SKM-1 treated with dmso at 0.1 percent for 144 hours (cell line): Measurements from ENCODE around the gene RBFA.
"Not testable (repeated sequence)": the region's sequence is repeated elsewhere in the genome, so short reads cannot be mapped to it uniquely, and the experiment has no call there.

Experiments used
- DNase-seq: peaks from one replicate; lab custom pipeline; 2025; ENCODE audit not compliant: unreplicated experiment; lab: John Stamatoyannopoulos, UW

Gene RBFA

DNA sequence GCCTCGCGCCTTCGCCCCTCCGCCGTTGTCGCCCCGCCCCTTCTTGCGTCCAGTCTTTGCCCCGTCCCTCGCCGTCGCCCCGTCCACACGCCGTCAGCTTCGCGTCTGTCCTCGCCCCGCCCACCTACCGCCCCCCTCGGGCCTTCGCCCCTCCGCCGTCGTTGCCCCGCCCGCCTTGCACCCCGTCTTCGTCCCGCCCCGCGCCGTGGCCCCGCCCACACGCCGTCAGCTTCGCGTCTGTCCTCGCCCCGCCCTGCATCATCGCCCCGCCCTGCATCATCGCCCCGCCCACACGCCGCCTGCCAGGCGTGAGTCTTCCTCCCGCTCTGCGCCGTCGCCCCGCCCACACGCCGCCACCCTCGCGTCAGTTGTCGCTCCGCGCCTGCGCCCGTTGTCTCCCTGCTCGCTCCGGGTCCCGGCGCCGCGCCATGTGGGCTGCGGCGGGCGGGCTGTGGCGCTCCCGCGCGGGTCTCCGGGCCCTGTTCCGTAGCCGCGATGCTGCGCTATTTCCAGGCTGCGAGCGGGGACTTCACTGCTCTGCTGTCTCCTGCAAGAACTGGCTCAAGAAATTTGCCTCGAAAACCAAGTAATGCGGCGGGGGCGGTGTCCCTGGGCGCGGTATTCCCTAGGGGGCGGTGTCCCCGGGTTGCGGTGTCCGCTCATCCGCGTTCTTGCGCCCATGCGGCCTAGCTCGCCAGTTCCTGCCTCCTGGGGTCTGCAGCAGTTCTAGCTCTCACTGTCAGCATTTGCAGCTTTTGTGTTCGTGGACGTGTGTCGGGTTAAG lies at the start of gene RBFA:
TSS of gene RBFA (plus strand) at position 367 of the 784 bp plus-strand sequence. CDS start at position 429, 62 bp downstream.
- DNase-seq: peak; percentile 98

GRCh38 chr18:79985172-79985571 lies 49.1 kb upstream of the RBFA start:
- no peak for DNase-seq

GRCh38 chr18:79986726-79987125 lies 47.5 kb upstream of the RBFA start:
- DNase-seq: no peak

- DNase-seq: no peak
Observed at GRCh38 chr18:79987566-79987965, 46.7 kb upstream of the RBFA start.

DNA sequence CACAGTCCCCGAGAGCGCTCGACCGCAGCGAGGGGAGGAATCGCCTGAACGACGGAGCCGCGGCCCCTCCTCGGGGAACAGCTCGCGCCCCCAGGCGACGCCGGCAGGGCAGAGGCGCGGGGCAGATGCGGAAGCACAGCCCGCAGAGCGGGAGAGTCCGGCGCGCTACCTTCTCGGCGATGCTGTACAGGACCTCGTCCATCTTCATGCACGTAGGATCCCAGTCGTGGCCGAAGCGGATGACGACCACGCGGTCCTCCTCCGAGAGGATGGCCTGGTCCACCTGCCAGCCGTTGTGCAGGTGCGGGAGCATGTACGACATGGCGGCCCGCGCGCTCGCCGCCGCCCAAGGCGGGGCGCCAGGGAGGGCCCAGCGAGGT lies 46.2 kb upstream of the RBFA start:
- DNase-seq: peak; percentile 61

GRCh38 chr18:79988451-79989194 lies 45.6 kb upstream of the RBFA start, which contains the start of gene TXNL4A:
TXNL4A (minus strand) TSS chr18:79988563; CDS start chr18:79988392, 171 bp downstream.
- peak; percentile 73 for DNase-seq

GRCh38 chr18:79989195-79989497 lies 45.1 kb upstream of the RBFA start:
- no peak for DNase-seq

GRCh38 chr18:79991494-79991893 lies 42.7 kb upstream of the RBFA start:
- DNase-seq: no peak

- not testable (repeated sequence) for DNase-seq
Observed at GRCh38 chr18:79999701-80000100, 34.5 kb upstream of the RBFA start.

- no peak for DNase-seq
Observed at GRCh38 chr18:80000877-80001276, 33.4 kb upstream of the RBFA start.

- no peak for DNase-seq
Observed at GRCh38 chr18:80002468-80002867, 31.8 kb upstream of the RBFA start.

DNA sequence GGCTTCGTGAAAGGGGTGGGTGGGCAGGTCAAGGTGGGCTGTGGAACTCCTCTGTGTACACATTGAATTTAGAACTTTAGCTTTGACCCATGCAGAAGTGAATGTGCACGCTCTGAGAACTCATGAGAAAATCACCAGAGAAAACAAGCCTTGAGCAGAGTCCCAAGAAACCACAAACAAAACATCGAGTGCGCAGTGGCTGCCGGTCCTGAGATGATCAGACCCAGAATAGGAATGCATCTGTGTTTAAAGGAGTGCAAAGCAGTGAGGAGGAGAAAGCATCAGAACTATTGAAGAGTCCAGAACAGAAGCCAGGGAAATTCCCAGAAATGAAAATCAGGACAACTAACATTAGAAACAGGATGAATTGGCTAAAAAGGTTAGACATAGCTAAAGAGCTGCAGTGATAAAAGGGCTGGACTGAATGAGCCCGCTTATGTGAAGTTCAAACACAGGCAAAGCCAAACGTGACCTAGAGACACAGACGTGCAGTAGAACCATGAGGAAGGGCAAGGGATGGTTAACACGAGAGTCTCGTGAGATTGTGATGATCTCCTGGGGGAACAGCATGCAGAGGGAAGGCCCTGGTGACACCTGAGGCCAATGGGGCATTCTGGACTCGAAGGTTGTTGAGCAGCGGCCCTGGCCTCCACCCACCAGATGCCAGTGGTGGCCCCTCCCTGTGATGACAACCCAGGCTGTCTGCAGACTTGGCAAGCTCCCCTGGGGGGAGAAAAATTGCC lies 29.5 kb upstream of the RBFA start:
- no peak for DNase-seq

- DNase-seq: no peak
Observed at GRCh38 chr18:80006724-80007123, 27.5 kb upstream of the RBFA start.

- DNase-seq: no peak
Observed at GRCh38 chr18:80009661-80010550, 24.3 kb upstream of the RBFA start.

DNA sequence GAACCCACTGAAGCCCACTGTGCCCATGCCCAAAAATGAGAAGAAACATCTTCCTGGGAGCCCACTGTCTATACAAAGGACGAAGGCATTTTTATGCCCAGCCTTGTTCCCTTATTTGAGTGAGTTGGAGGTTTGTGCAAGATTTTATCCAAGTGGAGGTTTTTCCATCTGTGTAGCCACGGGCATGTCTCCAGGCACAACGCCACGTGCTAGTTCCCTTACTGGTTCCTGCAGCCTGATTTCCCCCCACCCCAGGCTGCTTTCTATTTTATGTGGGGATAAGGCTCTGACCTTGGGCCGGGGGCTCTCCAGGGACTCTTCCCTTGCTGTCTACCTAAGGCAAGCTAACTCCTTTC lies 23.7 kb upstream of the RBFA start:
- DNase-seq: no peak

GRCh38 chr18:80011496-80012137 lies 22.6 kb upstream of the RBFA start:
- DNase-seq: not testable (repeated sequence)

- no peak for DNase-seq
Observed at GRCh38 chr18:80012714-80013113, 21.5 kb upstream of the RBFA start.

GRCh38 chr18:80022613-80023012 lies 11.6 kb upstream of the RBFA start:
- DNase-seq: no peak

DNA sequence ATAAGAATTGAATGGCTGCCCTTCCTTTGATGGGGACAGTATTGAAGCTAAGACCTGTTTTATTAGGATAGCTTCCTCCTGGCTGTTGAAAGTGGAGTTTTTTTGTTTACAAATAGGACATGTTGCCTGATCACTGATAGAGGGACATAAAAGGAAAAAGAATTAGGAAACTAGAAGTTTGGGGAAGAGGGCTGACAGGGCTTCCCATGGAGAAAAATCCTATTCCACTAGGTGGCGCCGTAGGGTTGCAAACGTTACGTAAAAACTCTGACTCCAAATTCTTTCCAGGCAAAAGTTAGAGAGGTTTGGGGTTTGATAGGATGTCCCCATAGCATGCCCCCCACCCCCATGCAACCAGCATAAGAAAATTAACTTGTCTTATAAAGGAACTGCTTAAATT lies 11.1 kb upstream of the RBFA start:
- peak; percentile 24 for DNase-seq

DNA sequence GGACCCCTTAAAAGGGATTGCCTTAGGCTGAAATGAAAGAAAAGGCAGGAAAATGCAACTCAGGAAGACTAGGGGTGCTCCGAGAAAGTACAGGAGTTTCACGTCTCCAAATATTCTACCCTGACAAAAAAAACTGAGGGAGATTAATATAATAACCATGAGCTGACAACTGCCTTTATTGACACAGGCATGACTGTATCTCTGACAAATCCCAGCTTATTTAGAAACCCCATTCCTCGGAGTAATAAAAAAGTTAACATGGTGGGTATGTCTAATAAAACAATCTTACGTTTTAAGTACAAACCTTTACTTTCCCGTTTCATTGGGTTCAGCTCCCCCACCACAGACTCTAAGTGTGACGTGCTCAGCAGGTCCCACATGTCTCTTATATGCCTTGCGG lies 7.9 kb upstream of the RBFA start:
- DNase-seq: no peak
